ENCODE results near the gene ACACB.

The ACACB gene

GRCh38 chr12:109178532-109178931 lies 62.1 kb downstream of the ACACB start:
- DNase-seq, result no peak

DNA sequence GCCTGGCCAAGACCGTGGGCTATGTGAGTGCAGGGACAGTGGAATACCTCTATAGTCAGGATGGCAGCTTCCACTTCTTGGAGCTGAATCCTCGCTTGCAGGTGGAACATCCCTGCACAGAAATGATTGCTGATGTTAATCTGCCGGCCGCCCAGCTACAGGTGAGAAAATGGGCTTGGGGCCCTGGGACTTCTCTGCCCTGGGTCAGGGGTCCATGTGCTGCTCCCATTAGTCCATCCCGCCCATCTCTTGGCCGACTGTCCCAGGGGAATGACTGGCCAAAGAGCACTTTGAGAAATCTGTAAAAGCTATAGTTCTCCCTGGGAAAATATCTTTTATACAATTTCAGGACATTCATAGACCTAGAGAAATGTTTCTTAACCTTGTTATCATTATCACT lies 63.5 kb downstream of the ACACB start:
- DNase-seq, result no peak

DNA sequence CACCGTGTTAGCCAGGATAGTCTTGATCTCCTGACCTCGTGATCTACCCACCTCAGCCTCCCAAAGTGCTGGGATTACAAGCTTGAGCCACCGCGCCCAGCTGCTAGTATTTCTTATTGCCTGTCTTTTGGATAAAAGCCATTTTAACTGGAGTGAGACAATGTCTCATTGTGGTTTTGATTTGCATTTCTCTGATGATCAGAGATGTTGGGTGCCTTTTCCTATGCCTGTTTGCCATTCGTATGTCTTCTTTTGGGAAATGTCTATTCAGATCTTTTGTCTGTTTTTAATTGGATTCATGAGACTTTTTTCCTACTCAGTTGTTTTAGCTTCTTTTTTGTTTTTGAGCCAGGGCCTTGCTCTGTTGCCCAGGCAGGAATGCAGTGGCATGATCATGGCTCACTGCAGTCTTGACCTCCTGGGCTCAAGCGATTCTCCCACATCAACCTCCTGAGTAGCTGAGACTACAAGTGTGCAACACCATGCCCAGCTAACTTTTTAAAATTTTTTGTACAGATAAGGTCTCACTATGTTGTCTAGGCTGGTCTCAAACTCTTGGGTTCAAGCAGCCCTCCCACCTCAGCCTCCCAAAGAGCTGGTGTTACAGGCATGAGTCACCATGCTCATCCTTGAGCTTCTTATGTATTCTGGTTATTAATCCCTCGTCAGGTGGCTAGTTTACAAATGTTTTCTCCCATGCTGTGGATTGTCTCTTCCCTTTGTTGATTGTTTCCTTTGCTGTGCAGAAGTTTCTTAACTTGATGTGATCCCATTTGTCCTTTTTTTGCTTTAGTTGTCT lies 65.9 kb downstream of the ACACB start:
- no peak for DNase-seq

- no peak for DNase-seq
These were observed 69.1 kb downstream of the ACACB start for GRCh38 chr12:109185441-109185840.

DNA sequence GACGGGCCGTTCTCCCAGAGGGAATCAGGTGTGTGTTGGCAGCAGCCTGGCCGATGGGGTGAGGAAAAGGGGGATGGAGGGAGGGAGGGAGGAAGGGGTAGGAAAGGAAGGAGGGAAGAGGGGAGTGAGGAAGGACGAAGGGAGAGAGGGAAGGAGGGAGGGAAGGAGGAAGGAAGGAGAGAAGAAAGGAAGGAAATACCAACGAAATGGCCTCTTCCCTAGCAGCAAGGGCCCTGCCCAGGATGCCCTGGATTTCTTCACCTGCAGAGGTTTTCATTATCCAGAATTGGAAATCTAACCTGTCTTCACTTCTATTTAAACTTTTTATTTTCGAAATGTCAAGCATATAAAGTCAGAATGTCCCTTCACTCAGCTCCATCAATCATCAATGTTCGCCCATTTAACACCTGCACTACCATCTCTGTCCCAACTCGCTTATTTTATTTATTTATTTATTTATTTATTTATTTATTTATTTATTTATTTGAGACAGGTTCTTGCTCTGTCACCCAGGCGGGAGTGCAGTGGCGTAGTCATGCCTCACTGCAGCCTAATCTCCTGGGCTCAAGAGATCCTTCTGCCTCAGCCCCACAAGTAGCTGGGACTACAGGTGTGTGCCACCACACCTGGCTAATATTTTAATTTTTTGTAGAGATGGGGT lies 70.7 kb downstream of the ACACB start:
- DNase-seq, result no peak

- DNase-seq, result no peak
These were observed 71.8 kb downstream of the ACACB start for GRCh38 chr12:109188108-109188712.

DNA sequence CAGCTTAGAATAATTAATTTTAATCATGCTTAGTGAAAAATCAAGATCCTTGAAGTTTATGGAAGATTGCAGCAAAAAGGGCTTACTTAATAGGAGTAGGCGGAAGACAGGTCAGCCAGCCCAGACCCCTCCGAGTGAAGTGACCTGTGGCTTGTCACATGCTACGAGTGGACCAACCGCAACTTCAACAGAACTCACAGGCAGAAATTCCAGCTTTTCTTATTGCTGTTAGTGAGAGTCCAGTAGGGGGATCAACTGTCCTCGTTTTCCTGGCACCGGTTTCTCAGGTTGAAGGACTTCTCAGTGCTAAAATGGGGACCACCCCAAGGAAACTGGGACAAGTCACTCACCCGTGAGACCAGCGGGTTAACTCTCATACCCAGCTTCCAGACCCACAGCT lies 72.9 kb downstream of the ACACB start:
- no peak for DNase-seq

- DNase-seq, result no peak
These were observed 75.3 kb downstream of the ACACB start for GRCh38 chr12:109191621-109192250.

DNA sequence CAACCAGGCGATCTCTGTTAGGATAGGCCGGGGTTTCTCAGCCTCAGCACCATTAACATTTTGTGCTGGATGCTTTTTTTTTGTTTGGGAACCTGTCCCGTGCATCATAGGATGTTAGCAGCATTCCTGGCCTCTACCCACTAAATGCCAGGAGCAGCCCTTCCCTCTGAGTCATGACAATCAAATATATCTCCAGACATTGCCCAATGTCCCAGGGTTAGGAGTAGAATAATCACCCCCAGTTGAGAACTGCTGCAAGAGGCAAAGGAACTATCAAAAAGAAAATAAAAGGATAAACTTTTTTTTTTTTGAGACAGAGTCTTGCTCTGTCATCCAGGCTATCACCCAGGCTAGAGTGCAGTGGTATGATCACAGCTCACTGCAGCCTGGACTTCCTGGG lies 76.0 kb downstream of the ACACB start:
- DNase-seq, result no peak

GRCh38 chr12:109193896-109194295 lies 77.5 kb downstream of the ACACB start:
- DNase-seq, result no peak

GRCh38 chr12:109196332-109196731 lies 79.9 kb downstream of the ACACB start:
- no peak for DNase-seq

DNA sequence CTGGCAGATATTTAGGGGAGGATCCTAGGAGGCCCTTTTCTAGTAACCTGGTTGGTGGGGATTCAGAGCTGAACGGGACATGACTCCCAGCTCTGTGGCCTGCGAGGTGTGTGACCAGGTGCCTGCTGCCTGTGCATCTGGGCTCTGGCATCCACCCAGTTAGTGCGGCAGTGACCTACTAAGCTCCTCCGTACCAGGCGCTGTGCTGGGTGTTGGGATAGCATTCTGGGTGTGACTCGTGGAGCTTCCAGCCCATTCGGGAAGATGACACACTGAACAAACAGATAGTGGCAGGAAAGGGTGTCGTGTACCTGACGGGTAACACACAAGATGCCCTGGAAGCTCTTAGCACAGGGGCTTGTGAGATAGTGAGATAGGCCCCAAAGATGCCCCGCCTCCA lies 80.9 kb downstream of the ACACB start:
- DNase-seq, result no peak

- no peak for DNase-seq
These were observed 82.9 kb downstream of the ACACB start for GRCh38 chr12:109199324-109199723.

DNA sequence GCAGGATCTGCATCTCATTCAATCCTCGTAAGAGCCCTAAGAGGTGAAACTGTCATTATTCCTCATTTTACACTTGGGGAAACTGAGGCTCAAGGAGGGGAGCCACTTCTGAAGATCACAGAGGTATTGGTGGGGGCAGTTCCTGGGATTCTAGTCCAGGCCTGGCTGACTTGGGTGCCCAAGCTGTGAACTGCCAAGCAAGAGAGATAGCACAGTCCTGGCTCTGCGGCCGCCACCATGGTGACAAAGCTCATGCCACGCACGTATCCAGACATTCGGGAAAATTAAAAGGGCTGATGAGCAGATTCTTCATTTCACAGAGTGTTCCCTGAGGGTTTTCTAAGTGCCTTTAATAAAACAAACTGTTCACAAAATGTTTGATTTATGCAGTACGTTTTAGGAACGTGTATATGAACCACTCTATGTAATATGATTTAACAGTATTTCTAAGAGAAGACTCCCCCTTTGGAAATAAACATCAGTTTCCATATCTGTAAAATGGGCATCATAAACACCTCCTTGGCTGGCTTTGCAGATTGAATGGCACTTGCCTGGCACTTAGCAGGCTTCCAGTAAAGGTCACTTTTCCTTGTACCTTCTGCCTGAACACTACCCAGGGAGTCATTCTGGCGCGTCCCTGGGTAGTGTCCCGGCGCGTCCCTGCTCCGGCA lies 84.6 kb downstream of the ACACB start:
- DNase-seq, result no peak

DNA sequence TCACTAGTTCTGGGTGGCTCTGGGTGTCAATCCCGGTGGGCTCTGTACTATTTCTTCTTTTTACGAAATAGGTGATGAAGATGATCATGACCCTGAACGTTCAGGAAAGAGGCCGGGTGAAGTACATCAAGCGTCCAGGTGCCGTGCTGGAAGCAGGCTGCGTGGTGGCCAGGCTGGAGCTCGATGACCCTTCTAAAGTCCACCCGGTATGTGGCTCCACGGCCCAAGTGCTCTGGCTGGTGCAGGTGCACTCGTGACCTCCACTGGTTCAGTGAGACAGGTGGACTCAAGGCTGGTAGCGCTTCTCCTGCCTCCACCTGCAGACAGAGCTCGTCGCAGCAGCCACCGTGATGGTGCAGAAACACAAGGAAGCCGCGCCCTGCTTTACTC lies 85.1 kb downstream of the ACACB start:
- no peak for DNase-seq

- DNase-seq, result no peak
These were observed 86.4 kb downstream of the ACACB start for GRCh38 chr12:109202770-109203169.

- no peak for DNase-seq
These were observed 87.1 kb downstream of the ACACB start for GRCh38 chr12:109203480-109203879.

DNA sequence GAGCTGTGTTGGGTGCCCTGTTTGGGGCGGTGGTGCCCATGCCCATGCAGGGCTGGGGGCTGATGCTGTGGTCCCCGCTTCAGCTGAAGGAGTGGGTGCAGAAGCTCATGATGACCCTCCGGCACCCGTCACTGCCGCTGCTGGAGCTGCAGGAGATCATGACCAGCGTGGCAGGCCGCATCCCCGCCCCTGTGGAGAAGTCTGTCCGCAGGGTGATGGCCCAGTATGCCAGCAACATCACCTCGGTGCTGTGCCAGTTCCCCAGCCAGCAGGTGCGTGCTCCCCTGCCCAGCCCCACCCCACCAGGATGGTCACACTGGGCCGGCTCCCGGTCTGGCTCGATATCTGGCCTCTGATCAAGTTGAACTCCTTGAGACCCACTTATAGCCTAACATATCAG lies 92.7 kb downstream of the ACACB start:
- DNase-seq, result no peak

GRCh38 chr12:109212460-109213115 lies 96.2 kb downstream of the ACACB start:
- DNase-seq, result no peak

DNA sequence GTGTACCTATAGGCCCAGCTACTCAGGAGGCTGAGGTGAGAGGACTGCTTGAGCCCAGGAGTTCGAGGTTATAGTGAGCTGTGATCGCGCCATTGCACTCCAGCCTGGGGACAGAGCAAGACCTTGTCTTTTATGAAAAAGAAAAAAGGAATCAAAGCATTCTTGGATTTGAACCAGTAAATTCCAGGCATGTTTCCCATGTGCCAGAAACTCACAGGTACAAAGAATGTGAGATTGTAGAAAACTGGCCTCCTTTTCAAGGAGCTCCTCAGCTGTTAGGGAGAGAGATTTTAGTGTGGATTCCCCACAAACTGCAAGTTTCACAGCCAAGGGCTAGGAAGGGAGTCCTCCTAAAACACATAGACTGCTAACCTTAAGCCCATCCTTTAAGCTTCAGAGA lies 97.7 kb downstream of the ACACB start:
- DNase-seq, result no peak

DNA sequence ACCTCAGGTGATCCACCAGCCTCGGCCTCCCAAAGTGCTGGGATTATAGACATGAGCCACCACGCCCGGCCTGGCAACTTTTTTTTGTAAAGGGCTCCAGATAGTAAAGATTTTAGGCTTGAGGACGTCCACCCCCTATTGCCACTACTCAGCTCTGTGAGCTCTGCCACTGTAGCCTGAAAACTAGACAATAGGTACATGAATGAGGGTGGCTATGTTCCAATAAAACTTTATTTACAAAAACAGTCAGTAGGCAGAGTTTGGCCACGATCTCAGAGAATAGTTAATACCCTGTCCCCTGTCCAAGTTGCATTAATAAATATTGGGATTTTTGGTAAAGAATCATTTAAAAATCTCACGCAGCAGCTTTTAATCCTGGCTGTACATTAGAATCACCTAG lies 102.6 kb downstream of the ACACB start:
- DNase-seq, result no peak

DNA sequence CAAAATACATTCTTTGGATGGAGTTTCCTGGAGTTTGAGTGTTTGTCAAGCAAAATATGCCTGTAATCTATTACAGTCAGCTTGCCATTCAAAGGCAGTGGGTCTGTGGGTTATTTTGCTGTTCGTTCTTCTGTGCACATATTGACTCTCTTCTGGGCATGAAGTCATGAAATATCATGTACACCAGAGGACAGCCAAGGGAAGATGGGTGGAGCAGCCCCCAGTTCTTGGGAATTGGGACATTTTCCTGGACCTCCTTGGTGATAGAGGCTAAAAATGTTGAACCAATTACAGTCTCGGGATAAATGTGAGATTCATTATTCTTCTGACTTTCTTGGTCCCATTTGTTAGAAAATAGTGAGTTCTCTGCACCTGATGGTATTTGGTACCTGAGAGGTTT lies 103.6 kb downstream of the ACACB start:
- no peak for DNase-seq
